GM19438 (cell line): Measurements from ENCODE around the gene ABCF2.
A peak's percentile ranks its signal among the peaks of the same experiment; 100 is the strongest.

Source experiments
- ATAC-seq: cut with Tn5 transposase; IDR thresholded peaks from one replicate; pipeline ENCODE4 v1.9.1; 2021; ENCODE audit warnings: low read depth; ENCODE audit not compliant: unreplicated experiment

Gene ABCF2

GRCh38 chr7:151242159-151243044 is 15.4 kb upstream of the ABCF2 start:
- ATAC-seq, result no peak

DNA sequence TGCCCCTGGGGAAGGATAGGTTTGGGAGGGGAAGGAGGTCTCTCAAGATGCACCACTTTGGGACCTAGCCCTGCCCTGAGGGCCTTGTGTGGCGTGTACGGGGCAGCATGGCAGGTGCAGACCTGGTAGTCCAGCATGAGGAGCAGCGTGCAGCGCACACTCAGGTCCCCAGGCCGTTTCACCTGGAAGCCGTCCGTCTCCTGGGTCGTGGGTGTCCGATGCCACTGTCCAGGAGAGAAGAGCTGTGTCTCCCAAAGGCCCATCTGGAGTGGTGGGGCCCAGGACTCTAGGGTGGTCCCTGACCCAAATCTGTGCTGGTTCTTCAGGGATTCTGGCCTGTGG is 14.7 kb upstream of the ABCF2 start:
- ATAC-seq, result no peak

DNA sequence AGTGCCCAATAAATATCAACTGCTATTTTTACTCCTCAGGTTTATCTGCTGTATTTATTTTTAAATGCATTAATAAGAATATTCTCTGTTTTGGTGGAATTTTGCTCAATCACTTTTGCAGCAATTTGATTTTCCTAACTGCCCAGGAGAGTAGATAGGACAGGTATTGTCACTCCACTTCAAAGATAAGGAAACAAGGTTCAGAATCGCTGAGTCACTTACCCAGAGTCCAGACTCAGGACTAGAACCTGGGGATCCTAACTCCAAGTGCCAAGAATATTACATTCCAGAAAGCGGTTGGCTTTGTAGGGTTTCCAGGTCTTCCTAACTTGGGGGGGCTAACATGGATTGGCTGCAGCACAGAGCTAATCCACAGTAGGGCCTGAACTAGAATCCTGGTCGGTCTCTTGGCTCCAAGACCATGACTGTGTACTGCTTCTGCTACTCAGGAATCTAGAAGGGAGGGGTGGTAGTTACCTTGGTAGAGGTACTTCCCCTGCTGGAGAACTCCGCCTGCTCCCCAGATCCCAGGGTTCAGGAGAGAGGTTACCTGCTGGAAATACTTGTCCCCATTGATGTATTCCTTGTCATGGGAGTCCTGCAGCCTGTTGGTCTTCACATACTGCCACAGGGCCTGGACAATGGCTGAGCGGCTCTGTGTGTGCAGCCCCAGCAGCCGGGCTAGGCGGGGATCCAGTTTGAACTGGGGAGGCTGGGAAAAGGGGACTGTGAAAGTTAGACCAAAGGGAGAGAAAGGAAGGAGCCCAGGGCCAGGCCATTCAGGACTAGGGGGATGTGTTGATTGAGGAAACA is 14.1 kb upstream of the ABCF2 start:
- ATAC-seq, result no peak

DNA sequence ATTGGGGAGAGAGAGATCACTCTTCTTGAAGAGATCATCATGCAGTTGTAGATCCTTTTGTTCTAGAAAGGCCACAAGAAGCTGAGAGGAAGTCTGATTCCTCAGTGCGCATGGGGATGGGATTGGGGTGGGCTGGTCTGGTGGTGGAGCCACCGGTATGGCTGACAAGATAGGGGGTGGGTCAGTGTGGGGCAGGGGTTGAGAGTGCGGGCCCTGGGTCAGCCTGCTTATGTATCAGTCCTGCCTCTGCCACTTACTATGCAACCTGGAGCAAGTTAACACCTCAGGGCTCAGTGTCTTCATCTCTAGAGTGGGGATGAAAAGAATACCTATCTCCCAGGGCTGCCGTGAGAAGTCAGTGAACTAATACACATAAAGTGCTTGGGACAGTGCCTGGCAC is 13.5 kb upstream of the ABCF2 start:
- ATAC-seq, result no peak

DNA sequence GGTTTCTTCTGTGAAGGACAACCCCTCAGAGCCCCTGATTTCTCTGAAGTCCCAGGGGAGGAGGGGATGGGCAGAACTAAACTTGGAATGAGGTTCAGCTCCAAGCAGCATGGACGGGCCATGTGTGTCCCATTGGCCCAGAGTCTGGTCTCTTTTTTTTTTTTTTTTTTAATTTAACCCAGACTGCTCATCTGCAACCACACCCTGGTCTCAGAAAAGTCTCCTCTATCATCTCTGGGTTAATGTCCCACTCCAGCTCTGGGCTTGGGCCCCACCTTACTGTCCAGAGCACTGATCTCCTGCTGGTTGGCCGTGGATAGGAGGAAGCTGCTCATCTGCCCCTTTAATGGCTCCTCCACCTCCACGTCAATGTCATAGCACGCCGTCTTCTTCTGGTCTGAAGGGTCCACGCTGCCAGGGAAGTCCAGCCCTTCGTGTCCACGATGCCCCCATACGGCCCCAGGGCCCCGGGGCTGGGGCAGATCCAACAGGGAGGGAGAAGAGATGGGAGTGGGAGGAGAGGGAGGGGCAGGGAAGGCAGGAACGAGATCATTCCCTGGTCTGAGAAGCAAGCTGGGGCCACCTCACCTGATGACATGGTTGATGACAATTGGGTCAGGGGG is 12.9 kb upstream of the ABCF2 start:
- no peak for ATAC-seq

DNA sequence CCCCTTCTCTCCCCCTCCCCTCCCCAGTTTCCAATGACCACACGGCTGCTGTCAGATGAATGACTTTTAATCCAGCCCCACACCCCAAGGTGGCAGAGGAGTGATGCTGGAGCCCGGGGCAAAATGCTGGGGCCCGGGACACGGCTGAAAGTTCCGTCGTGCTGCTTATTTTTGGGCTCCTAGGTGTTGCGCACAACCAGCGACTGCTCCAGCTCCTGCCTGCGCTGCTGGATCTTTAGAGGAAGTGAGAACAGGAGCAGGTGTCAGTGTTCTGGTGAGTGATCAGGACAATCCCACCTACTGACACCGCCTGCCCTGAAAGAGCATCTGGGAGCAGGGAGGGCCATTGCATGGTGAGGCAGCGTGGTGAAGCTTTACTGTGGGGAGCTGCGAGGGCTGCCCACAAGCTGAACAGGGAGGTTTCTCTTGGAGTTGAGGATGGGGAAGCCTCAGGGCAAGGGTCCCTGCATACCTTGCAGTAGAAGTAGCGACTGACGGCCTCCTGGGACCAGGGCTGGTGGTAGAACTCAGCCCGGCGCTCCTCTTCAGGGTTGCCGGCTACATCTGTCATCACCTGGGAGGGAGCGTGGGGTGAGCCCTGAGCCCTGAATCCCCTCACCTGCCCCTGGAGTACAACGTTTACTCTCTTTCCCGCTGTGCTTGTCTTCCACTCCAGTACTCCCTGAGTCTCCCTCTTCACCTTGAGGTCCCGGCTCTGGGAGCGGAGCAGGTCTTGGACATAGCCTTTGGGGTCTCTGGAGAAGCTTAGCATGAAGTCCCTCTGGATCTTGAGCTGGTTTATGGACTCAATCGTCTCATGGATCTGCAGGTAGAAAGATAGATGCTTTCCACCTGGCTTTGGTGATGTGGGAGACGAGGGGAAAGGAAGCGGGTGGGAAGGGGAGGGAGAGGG is 12.2 kb upstream of the ABCF2 start:
- ATAC-seq, result peak; percentile 53

- ATAC-seq, result no peak
Observed at GRCh38 chr7:151238190-151238810, 11.3 kb upstream of the ABCF2 start.

DNA sequence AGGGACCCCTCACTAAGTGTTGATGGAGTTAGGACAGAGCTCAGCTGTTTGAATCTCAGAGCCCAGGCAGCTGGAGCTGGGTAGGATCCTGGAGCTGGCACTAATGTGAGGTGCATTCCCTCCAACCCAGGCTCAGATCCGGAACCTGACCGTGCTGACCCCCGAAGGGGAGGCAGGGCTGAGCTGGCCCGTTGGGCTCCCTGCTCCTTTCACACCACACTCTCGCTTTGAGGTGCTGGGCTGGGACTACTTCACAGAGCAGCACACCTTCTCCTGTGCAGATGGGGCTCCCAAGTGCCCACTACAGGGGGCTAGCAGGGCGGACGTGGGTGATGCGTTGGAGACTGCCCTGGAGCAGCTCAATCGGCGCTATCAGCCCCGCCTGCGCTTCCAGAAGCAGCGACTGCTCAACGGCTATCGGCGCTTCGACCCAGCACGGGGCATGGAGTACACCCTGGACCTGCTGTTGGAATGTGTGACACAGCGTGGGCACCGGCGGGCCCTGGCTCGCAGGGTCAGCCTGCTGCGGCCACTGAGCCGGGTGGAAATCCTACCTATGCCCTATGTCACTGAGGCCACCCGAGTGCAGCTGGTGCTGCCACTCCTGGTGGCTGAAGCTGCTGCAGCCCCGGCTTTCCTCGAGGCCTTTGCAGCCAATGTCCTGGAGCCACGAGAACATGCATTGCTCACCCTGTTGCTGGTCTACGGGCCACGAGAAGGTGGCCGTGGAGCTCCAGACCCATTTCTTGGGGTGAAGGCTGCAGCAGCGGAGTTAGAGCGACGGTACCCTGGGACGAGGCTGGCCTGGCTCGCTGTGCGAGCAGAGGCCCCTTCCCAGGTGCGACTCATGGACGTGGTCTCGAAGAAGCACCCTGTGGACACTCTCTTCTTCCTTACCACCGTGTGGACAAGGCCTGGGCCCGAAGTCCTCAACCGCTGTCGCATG is 10.5 kb upstream of the ABCF2 start:
- ATAC-seq, result no peak

- no peak for ATAC-seq
Observed at GRCh38 chr7:151236406-151236805, 9.4 kb upstream of the ABCF2 start.

GRCh38 chr7:151235091-151235787 is 8.2 kb upstream of the ABCF2 start:
- no peak for ATAC-seq

GRCh38 chr7:151233804-151234203 is 6.8 kb upstream of the ABCF2 start:
- ATAC-seq, result no peak

DNA sequence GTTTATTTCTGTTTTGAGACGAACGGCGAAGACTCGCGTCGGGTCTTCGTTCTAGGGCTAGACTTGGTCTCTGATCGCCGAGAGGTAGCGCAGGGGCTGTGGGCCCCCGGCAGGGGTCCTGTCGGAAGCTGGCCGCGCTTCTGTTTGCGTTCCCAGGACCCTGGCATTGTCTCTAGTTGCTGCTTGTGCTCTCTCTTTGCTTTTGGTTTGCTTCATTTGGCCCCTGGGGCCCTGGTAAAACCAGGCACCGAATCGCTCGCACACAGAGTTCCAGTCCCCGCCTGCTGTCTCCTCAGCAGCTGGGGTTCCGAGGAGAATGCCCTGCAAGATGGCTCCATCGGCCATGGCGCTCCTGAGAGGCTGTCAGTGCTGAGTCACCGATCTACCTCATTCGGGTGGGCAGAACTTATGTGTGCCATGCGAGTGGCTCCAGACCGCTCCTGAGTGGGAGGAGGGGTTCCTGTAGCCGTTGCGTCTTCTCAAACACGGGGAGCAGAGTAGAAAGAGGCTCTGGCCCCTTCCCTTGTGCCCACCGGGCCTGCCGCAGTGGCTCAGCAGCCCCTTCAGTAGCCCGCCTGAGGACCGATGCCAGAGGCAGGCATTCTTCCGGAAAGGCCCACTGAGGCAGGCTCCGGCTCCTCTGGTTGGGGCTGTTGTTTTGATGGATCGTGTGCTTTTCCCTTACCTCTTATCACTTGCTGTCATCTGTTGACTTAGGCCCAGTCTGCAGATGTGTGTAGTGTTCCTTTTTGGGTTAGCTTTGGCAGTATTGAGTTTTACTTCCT is 6.1 kb upstream of the ABCF2 start:
- ATAC-seq, result peak; percentile 33

DNA sequence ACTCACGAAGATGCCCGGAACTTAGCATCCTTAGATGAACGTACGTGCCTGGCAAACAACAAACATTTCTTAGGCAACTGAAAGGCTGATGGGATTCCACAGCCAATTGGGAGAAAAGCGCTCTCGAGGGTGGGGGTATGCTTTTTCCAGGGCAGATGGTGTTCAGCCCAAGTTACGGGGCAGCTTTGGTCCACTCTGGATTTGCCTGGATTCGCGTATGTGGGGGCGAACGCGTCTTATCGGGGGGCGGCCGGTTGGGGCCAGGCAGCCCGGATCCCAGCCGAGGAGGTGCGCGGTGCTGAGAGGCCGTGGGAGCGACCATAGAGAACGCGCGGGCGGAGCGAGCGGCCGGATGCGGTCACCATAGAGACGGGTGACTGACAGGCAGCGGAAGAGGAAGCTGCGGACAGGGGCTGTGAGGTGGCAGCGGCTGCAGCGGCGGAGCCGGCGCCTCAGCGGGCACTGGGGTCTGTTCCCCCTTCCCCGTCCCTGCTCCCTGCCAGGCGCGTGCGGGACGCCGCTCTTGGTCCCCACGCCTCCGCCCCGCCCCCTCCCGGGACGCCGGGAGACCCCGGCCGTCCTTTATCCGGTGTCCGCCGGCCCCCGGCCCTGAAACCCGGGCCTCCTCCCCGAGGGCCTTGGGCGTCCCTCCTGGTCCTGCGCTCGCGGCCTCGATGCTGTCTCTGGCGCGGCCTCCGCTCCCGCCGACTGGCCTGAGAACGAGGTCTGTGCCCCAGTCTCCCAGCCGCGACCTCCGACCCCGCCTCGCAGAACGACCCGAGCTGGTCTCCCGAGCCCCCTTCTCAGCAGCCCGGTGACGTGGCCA is 5.3 kb upstream of the ABCF2 start, which contains the start of gene CHPF2:
Gene CHPF2, plus strand, starts transcription at position 393 of the 826 bp plus-strand sequence. CDS start 1,529 bp downstream, outside the sequence.
- peak; percentile 94 for ATAC-seq

DNA sequence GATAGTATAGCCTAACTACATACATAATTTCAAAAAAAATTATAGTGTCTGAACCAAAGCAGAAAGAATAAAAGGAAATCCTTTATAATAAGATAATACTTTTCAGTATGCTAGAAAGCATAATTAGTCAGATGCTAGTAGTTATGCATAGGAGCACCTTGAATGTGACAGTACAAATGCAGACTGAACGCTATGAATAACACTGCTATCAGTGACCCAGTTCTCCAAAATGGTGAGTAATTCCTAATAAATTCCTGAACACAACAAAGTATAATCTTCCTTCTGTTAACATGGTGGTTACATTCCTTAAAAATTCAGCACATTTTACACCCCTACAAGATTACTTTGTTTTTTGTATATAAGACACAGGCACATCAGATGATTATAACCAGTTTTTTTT is 4.1 kb upstream of the ABCF2 start:
- no peak for ATAC-seq

DNA sequence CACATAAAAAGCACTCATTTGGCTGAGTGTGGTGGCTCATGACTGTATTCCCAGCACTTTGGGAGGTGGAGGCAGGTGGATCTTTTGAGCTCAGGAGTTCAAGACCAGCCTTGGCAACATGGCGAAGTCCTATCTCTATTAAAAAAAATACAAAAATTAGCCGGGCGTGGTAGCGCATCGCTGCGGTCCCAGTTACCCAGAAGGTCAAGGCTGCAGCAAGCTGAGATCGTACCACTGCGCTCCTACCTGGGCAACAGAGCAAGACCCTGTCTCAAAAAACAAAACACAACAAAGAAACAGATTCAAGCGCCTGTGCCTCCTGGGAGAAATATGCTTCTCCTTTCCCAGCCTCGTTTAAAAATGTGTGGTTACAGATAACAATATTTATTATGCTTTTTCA is 2.2 kb upstream of the ABCF2 start:
- no peak for ATAC-seq

DNA sequence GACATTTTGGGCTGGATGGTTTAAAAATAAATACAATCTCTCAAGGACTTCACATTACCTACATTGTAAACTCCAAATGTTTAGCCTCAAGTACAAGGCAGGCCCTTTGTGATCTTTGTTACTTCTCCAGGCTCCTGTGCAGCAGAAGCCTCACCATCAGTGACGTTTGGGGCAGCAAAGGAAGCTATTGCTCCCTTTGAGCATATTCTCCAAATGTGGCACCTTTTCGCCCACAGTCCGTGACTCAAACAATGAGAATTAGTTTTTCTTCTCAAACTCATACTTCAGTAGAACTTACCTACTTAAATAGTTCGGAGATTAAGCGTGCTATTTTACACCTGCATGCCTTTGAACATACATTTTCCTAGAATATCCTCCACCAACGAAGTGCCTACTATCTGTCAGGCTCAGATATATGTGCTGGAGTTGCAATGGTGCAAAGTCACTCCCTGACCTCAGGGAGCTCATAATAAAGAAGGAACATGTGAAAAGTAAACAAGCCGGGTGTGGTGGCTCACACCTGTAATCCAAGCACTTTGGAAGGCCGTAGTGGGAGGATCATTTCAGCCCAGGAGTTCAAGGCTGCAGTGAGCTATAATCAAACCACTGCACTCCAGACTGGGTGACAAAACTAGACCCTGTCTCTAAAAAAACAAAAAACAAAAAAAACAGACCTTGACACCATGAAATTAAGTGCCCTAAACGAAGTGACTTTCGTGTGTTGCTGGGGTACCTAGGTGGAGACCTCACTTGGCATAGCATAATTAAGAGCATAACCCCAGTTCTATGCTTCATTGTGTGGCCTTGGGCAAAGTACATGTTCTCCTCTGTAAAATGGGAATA is 1.2 kb upstream of the ABCF2 start:
- no peak for ATAC-seq
